Suprapubic skin (tissue), 4 donors: Measurements from ENCODE around the gene NFKBIZ. TPM values are rescaled to one million over a fixed set of nuclear protein-coding genes. Genes with fewer than 3 reads are reported as not detected.

Source experiments
- DNase-seq, 2 donors: peaks; one replicate each; pipeline ENCODE4 v3.0.0-alpha.2; 2019; ENCODE audit warnings: low spot score in 2 of 2
- H3K27ac ChIP-seq: fragments of 200-600 bp; sonication (generic); one replicate; pipeline ENCODE4 v1.5.1; 2019
- H3K27me3 ChIP-seq: fragments of 200-600 bp; sonication (generic); one replicate; pipeline ENCODE4 v1.5.1; 2019
- H3K36me3 ChIP-seq: fragments of 200-600 bp; sonication (generic); one replicate; pipeline ENCODE4 v1.5.1; 2019
- H3K4me1 ChIP-seq: fragments of 200-600 bp; sonication (generic); one replicate; pipeline ENCODE4 v1.5.1; 2019
- H3K4me3 ChIP-seq: fragments of 200-600 bp; sonication (generic); one replicate; pipeline ENCODE4 v1.5.1; 2019; ENCODE audit warnings: mild to moderate bottlenecking
- H3K9me3 ChIP-seq: fragments of 200-600 bp; sonication (generic); one replicate; pipeline ENCODE4 v1.5.1; 2019
- EP300 ChIP-seq: sonication (generic); formaldehyde crosslinking; IDR thresholded peaks from one replicate; pipeline ENCODE4 v1.6.1; 2017; ENCODE audit warnings: antibody characterized with exemption
- POLR2A ChIP-seq, 2 donors: fragments of 450-650 bp; IDR thresholded peaks; one replicate each; pipeline ENCODE4 v1.6.1; 2017; ENCODE audit warnings: antibody characterized with exemption in 2 of 2, mild to moderate bottlenecking in 2 of 2, moderate library complexity in 2 of 2
- POLR2AphosphoS5 ChIP-seq, 3 donors: sonication (generic); formaldehyde crosslinking; IDR thresholded peaks; one replicate each; pipeline ENCODE4 v1.6.1; 2017; ENCODE audit warnings: antibody characterized with exemption in 3 of 3
- WGBS: methylation state at CpG from one replicate; pipeline ENCODE4 v1.1.5; 2018; 5-methylcytosine and 5-hydroxymethylcytosine counted together
- total RNA-seq, 4 donors: library from RNA; depleted of rRNA; stranded (reverse); fragments of >200 nt; gene quantifications; one replicate each; pipeline ENCODE4 v1.1.0, GENCODE V29; 2016
- TF ChIP-seq, protein P1 (sequence below), 2 donors: fragments of 200-600 bp in 1 of 2; fragments of 450-650 bp in 1 of 2; sonication (generic) in 1 of 2; IDR thresholded peaks; one replicate each; pipeline ENCODE4 v1.5.1; 2016 to 2019; ENCODE audit warnings: antibody characterized with exemption in 2 of 2, mild to moderate bottlenecking in 1 of 2, moderate library complexity in 1 of 2

The NFKBIZ gene
- total RNA-seq, 4 donors from 2014 or later: 142 to 311 (median 159) TPM

DNA sequence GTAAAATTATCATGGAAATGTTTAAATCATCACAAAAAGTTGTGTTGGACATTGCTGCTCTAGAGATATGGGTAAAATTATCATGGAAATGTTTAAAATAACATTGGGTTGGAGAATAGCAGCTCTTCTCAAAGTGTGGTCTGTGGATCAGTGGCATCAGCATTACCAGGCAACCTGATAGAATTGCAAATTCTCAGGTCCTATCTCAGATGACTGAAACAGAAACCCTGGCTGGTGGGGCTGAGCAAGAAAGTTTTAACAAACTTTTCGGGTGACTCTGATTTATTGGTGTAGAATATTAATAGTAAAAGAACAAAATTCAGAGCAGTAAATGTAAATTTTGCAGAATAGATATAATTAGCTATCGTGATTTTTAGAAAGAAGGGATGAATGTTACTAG lies 41.4 kb upstream of the NFKBIZ start:
- no peak overlapping the region for H3K4me3 ChIP-seq
- H3K9me3 ChIP-seq: no peaks in the 10 kb centered on the region
- no peak overlapping the region for H3K27ac ChIP-seq
- H3K36me3 ChIP-seq: no peaks in the 10 kb centered on the region
- no peak for DNase-seq
- TF ChIP-seq EP300 (no peak), POLR2A (IDR thresholded peaks at IDR 0.05) (no peak), POLR2AphosphoS5 (IDR thresholded peaks at IDR 0.05) (no peak)
- TF ChIP-seq, protein P1, sequence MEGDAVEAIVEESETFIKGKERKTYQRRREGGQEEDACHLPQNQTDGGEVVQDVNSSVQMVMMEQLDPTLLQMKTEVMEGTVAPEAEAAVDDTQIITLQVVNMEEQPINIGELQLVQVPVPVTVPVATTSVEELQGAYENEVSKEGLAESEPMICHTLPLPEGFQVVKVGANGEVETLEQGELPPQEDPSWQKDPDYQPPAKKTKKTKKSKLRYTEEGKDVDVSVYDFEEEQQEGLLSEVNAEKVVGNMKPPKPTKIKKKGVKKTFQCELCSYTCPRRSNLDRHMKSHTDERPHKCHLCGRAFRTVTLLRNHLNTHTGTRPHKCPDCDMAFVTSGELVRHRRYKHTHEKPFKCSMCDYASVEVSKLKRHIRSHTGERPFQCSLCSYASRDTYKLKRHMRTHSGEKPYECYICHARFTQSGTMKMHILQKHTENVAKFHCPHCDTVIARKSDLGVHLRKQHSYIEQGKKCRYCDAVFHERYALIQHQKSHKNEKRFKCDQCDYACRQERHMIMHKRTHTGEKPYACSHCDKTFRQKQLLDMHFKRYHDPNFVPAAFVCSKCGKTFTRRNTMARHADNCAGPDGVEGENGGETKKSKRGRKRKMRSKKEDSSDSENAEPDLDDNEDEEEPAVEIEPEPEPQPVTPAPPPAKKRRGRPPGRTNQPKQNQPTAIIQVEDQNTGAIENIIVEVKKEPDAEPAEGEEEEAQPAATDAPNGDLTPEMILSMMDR (IDR thresholded peaks at IDR 0.05): no peak
- 91% methylated on average over 2 of the region's 2 CpGs for whole genome bisulfite sequencing
- H3K27me3 ChIP-seq: no peaks in the 10 kb centered on the region
- H3K4me1 ChIP-seq: peaks cover 13% of the 10 kb centered on the region

DNA sequence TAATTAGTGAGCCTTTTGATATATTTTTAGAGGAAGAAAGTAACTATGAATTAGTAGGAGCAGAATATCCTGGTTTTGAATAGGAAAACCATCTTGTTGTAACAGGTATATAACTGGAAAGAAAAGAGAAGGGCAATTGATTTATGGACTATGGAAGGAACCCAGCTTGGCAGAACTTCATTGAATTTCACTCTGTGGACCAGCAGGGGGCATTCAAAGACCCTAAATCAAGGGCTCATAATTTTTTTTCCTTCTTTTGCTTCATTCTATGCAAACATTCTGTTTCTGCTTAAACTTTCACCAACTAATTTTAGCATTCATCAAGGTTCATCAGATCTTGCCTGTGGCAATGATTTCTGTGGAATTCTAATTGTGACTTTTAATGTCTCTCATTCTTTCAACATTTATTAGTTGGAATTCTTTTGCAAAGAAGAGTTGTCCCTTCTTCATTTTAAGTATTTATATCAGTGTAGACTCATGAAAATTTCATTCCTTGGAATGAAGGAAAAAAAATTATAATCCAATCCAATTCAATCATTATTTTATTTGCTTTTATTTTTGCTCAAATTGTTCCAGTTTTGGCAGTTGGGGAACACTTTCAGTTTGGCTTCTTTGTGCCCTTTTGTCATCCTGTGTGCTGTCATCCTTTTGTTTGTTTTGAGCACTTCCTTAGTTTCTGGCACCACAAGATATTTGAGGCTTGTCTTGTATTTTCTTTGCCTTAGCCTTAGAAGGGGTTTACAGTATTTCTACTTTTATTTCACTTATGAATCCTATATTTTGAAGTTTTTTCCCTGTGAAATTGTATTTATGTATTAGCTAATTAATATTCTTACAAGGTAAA lies 39.9 kb upstream of the NFKBIZ start:
- no peak overlapping the region for H3K4me3 ChIP-seq
- TF ChIP-seq, protein P1 (IDR thresholded peaks at IDR 0.05): peak; percentile 44 to 64
- TF ChIP-seq POLR2AphosphoS5 (IDR thresholded peaks at IDR 0.05): no peak
- H3K27ac ChIP-seq: no peak overlapping the region
- H3K9me3 ChIP-seq: no peaks in the 10 kb centered on the region
- H3K36me3 ChIP-seq: no peaks in the 10 kb centered on the region
- H3K27me3 ChIP-seq: no peaks in the 10 kb centered on the region
- DNase-seq: no peak
- H3K4me1 ChIP-seq: peaks cover 28% of the 10 kb centered on the region

DNA sequence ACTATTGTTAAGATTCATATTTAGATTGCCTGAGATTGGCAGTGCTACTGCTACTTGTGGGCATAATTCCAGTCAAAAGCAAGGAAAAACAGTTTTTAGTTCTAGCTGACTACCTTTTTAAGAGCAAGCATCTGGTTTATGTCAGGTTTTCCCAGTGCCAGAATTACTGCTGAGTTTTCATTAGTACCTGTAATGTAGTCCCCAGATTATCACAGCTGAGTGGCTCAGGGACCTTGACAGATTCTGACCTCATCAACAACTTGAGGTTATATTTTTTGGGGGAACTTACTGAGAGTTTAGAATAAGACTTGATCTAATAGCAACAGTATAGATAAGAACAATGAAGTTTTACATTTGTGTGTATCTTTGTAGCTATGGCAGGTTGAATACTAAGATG lies 39.3 kb upstream of the NFKBIZ start:
- TF ChIP-seq, protein P1 (IDR thresholded peaks at IDR 0.05): no peak
- TF ChIP-seq POLR2AphosphoS5 (IDR thresholded peaks at IDR 0.05): no peak
- TF ChIP-seq POLR2A (IDR thresholded peaks at IDR 0.05): no peak
- TF ChIP-seq EP300: no peak
- no peaks in the 10 kb centered on the region for H3K36me3 ChIP-seq
- no peak overlapping the region for H3K4me3 ChIP-seq
- no peaks in the 10 kb centered on the region for H3K9me3 ChIP-seq
- no peak for DNase-seq
- peaks cover 29% of the 10 kb centered on the region for H3K4me1 ChIP-seq
- no peak overlapping the region for H3K27ac ChIP-seq
- no peaks in the 10 kb centered on the region for H3K27me3 ChIP-seq

DNA sequence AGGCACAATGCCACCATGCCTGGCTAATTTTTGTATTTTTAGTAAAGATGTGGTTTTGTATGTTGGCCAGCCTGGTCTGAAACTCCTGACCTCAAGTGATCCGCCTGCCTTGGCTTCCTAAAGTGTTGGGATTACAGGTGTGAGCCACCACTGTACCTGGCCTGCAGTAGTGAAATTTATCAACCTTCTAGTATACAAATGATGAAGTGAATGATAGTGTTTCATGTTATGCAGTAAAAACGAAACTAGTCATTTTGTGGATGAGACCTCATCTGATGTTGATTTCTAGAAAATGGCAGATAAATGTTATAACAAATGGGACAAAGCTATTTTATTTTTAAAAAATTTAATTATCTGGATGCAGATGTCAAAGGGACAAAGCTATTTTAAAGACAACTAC lies 37.4 kb upstream of the NFKBIZ start:
- H3K27ac ChIP-seq: no peak overlapping the region
- DNase-seq: no peak
- no peaks in the 10 kb centered on the region for H3K9me3 ChIP-seq
- no peaks in the 10 kb centered on the region for H3K27me3 ChIP-seq
- H3K4me1 ChIP-seq: peaks cover 34% of the 10 kb centered on the region
- no peaks in the 10 kb centered on the region for H3K36me3 ChIP-seq
- H3K4me3 ChIP-seq: no peak overlapping the region
- 87% methylated on average over 2 of the region's 2 CpGs for WGBS
- TF ChIP-seq POLR2AphosphoS5 (IDR thresholded peaks at IDR 0.05): no peak
- TF ChIP-seq EP300: no peak
- TF ChIP-seq, protein P1 (IDR thresholded peaks at IDR 0.05): no peak
- TF ChIP-seq POLR2A (IDR thresholded peaks at IDR 0.05): no peak

DNA sequence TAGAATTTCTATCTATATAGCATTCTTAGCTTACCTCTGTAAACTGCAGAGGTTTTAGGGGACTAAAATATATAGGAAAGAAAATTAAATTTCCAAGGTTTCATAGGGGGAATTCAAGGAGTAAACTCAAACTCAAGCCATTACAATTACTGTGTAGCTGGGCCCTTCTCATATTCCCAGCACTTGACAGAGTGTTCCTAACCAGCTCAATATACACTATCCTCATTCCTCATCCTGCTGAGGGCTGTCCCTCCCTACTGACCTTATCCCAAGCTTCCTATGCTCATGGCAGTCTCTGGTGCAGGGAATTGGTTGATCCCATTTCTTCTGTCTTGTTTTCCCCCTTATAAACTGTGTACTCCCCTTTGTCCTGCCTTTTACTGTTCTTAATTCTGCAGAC lies 36.4 kb upstream of the NFKBIZ start:
- DNase-seq: no peak
- H3K9me3 ChIP-seq: no peaks in the 10 kb centered on the region
- peaks cover 38% of the 10 kb centered on the region for H3K4me1 ChIP-seq
- no peak for TF ChIP-seq POLR2AphosphoS5 (IDR thresholded peaks at IDR 0.05)
- no peak for TF ChIP-seq POLR2A (IDR thresholded peaks at IDR 0.05)
- TF ChIP-seq, protein P1 (IDR thresholded peaks at IDR 0.05): no peak
- TF ChIP-seq EP300: no peak
- no peaks in the 10 kb centered on the region for H3K27me3 ChIP-seq
- peaks cover 5% of the 10 kb centered on the region for H3K36me3 ChIP-seq
- no peak overlapping the region for H3K27ac ChIP-seq
- H3K4me3 ChIP-seq: no peak overlapping the region
